A673 (cell line): ENCODE measurements around the gene TULP3. TPM values are rescaled to one million over a fixed set of nuclear protein-coding genes. Genes with fewer than 3 reads are reported as not detected.
"Not testable (repeated sequence)": the region's sequence is repeated elsewhere in the genome, so short reads cannot be mapped to it uniquely, and the experiment has no call there.

Experiments
- BruUV-seq: library from RNA; stranded (reverse); fragments of 400-500 nt; replicated peaks from 2 replicates; lab custom pipeline; 2021; lab: Mats Ljungman, UMichigan
- CTCF ChIA-PET: fragments of 300-600 bp; sonication (Branson Sonifier 250); formaldehyde crosslinking; loops from one replicate; lab custom pipeline; 2022; ENCODE audit warnings: antibody characterized with exemption; lab: Charles Lee
- POLR2A ChIA-PET: fragments of 300-600 bp; sonication (Branson Sonifier 250); formaldehyde crosslinking; loops from one replicate; lab custom pipeline; 2022; ENCODE audit warnings: antibody characterized with exemption; ENCODE audit not compliant: low non-redundant PET; lab: Charles Lee
- DNase-seq: peaks from one replicate; pipeline ENCODE4 v3.0.0-alpha.2; 2015; ENCODE audit warnings: low spot score
- H3K27ac ChIP-seq: fragments of 200-600 bp; sonication (generic); 2 replicates; pipeline ENCODE4 v1.5.1; 2016; ENCODE audit warnings: mixed run types, low read depth, mild to moderate bottlenecking, mixed read lengths, antibody characterized with exemption, low read length; ENCODE audit not compliant: poor library complexity, severe bottlenecking
- H3K27me3 ChIP-seq: fragments of 200-600 bp; sonication (generic); replicated peaks from 2 replicates; pipeline ENCODE4 v1.6.1; 2017; ENCODE audit warnings: mixed run types, low read depth, mild to moderate bottlenecking, mixed read lengths, antibody characterized with exemption, low read length; ENCODE audit not compliant: insufficient read depth, poor library complexity
- H3K36me3 ChIP-seq: fragments of 200-600 bp; sonication (generic); 2 replicates; pipeline ENCODE4 v1.6.1; 2016; ENCODE audit warnings: mixed run types, mild to moderate bottlenecking, mixed read lengths, antibody characterized with exemption, low read length; ENCODE audit not compliant: insufficient read depth, poor library complexity, severe bottlenecking
- H3K4me1 ChIP-seq: fragments of 200-600 bp; sonication (generic); 2 replicates; pipeline ENCODE4 v1.6.1; 2017; ENCODE audit warnings: mixed run types, mild to moderate bottlenecking, mixed read lengths, antibody characterized with exemption, low read length; ENCODE audit not compliant: insufficient read depth, poor library complexity, severe bottlenecking
- H3K4me3 ChIP-seq: fragments of 200-600 bp; sonication (generic); 2 replicates; pipeline ENCODE4 v1.5.1; 2016; ENCODE audit warnings: low read depth, mixed run types, mild to moderate bottlenecking, mixed read lengths, low read length; ENCODE audit not compliant: poor library complexity, severe bottlenecking
- H3K9me3 ChIP-seq: fragments of 200-600 bp; sonication (generic); 2 replicates; pipeline ENCODE4 v1.6.1; 2016; ENCODE audit warnings: mixed run types, low read depth, mild to moderate bottlenecking, mixed read lengths, antibody characterized with exemption, low read length; ENCODE audit not compliant: poor library complexity, severe bottlenecking
- EZH2 ChIP-seq: fragments of 200-600 bp; sonication (generic); IDR thresholded peaks from 2 replicates; pipeline ENCODE4 v1.6.1; 2017; ENCODE audit warnings: borderline replicate concordance, low read depth, mild to moderate bottlenecking, mixed read lengths, antibody characterized with exemption, low read length; ENCODE audit not compliant: poor library complexity, severe bottlenecking
- intact Hi-C: fragments of 100-400 bp; cut with micrococcal nuclease; formaldehyde crosslinking; loops from one replicate; pipeline ENCODE4 v1.10.0; 2022; ENCODE audit not compliant: unreplicated experiment
- total RNA-seq: library from RNA; stranded (reverse); gene quantifications from 2 replicates; pipeline ENCODE4 v1.2.3, GENCODE V29; 2021
- TF ChIP-seq, protein P1 (sequence below): fragments of 300-800, 200-600 bp; sonication (generic); conservative IDR thresholded peaks from 2 replicates; pipeline ENCODE4 v1.5.1; 2017; ENCODE audit warnings: low read depth, mild to moderate bottlenecking, antibody characterized with exemption, low read length, moderate library complexity, mixed read lengths

TULP3 gene
- total RNA-seq, 1 experiment from 2014 or later, result 48.1 TPM

DNA sequence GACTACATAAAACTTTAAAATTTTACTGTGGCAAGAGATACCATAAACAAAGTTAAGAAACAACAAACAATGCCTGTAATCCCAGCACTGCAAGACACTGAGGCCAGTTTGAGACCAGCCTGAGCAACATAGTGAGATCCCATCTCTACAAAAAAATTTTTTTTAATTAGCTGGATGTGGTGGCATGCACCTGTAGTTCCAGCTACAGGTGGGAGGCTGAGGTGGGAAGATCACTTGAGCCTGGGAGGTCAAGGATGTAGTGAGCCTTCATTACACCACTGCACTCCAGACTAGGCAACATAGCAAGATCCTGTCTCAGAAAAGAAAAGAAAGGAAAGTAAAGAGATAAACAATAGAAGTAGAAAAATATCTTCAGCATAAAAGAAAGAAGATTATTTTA lies 30.5 kb upstream of the TULP3 start:
- Histone ChIP-seq H3K27me3 (no peaks in the 10 kb centered on the region), H3K36me3 (peaks cover 68% of the 10 kb centered on the region), H3K4me1 (no peaks in the 10 kb centered on the region), H3K4me3 (no peak overlapping the region), H3K27ac (no peak overlapping the region), H3K9me3 (no peaks in the 10 kb centered on the region)
- intact Hi-C loops, result no loop called here
- TF ChIP-seq, protein P1, sequence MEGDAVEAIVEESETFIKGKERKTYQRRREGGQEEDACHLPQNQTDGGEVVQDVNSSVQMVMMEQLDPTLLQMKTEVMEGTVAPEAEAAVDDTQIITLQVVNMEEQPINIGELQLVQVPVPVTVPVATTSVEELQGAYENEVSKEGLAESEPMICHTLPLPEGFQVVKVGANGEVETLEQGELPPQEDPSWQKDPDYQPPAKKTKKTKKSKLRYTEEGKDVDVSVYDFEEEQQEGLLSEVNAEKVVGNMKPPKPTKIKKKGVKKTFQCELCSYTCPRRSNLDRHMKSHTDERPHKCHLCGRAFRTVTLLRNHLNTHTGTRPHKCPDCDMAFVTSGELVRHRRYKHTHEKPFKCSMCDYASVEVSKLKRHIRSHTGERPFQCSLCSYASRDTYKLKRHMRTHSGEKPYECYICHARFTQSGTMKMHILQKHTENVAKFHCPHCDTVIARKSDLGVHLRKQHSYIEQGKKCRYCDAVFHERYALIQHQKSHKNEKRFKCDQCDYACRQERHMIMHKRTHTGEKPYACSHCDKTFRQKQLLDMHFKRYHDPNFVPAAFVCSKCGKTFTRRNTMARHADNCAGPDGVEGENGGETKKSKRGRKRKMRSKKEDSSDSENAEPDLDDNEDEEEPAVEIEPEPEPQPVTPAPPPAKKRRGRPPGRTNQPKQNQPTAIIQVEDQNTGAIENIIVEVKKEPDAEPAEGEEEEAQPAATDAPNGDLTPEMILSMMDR, result no peak
- TF ChIP-seq EZH2, result no peak
- BruUV-seq, result no TSS peak
- no peak for DNase-seq
- ChIA-PET CTCF (no interaction called here), POLR2A (no interaction called here)

DNA sequence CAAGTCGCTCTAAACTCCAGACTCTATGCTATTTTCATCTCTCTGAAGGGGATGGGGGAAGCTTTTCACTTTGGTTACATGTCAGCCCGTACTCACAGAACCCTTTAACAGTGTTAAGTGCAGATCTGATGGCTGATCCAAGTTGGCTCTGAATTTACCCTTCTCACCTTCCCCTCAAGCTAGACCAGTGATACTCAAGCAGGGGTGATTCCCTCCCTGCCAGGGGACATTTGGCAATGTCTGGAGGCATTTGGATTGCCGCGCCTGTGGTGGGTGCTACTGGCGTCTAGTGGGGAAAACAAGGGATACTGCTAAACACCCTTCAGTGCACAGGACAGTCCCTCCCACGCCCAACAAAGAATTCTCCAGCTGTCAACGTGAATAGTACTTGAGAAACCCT lies 27.8 kb upstream of the TULP3 start:
- H3K4me1 ChIP-seq, result no peaks in the 10 kb centered on the region
- TF ChIP-seq EZH2, result no peak
- TF ChIP-seq, protein P1, result no peak
- BruUV-seq, result no TSS peak
- H3K27me3 ChIP-seq, result no peaks in the 10 kb centered on the region
- H3K36me3 ChIP-seq, result peaks cover 90% of the 10 kb centered on the region
- H3K9me3 ChIP-seq, result no peaks in the 10 kb centered on the region
- intact Hi-C loops, result no loop called here
- POLR2A ChIA-PET, result no interaction called here
- no peak for DNase-seq
- CTCF ChIA-PET, result no interaction called here
- H3K4me3 ChIP-seq, result no peak overlapping the region
- no peak overlapping the region for H3K27ac ChIP-seq

DNA sequence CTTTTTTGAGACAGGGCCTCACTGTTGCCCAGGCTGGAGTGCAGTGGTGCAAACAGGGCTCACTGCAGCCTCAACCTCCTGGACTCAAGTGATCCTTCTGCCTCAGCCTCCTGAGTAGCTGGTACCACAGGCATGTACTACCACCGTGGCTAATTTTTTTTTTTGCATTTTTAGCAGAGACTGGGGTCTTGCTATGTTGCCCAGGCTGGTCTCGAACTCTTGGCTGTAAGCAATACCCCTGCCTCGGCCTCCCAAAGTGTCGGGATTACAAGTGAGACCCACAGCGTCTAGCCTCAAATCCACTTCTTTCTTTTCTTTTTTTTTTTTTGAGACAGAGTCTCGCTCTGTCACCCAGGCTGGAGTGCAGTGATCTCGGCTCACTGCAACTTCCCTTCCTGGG lies 27.3 kb upstream of the TULP3 start:
- H3K27me3 ChIP-seq, H3K4me3 ChIP-seq, H3K4me1 ChIP-seq, BruUV-seq, H3K9me3 ChIP-seq, DNase-seq, intact Hi-C loops, H3K27ac ChIP-seq: not testable (repeated sequence)
- CTCF ChIA-PET, result interaction anchor here (0.8 kb wide), 1 partner anchor 178 kb away, joined by 3 read pairs; no protein-coding TSS in a partner anchor
- peaks cover 90% of the 10 kb centered on the region for H3K36me3 ChIP-seq
- POLR2A ChIA-PET, result interaction anchor here (0.6 kb wide), 1 partner anchor 826 kb away, joined by 4 read pairs; no protein-coding TSS in a partner anchor

DNA sequence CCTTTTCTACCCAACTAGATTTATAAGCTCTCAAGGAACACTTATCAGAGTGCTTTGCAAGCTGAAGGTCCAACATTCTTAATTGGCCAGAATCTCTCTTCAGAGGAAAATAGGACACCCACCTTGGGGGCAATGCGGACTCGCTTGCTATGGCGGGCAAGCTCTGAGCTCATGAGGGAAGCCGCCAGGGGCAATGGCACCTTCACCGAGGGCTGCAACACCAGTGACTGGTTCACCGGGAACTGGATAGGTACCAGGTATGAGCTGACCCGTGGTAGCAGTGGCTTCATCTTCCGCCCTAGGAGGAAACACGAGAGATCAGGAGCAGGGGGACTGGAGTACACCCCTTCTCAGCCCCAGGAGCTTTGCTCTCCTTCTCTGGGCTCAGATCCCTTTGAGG lies 26.5 kb upstream of the TULP3 start:
- Histone ChIP-seq H3K36me3 (peaks cover 90% of the 10 kb centered on the region), H3K9me3 (no peaks in the 10 kb centered on the region), H3K27ac (no peak overlapping the region), H3K4me3 (no peak overlapping the region), H3K27me3 (no peaks in the 10 kb centered on the region), H3K4me1 (no peaks in the 10 kb centered on the region)
- ChIA-PET CTCF (interaction anchor here (0.8 kb wide), 1 partner anchor 177 kb away, joined by 3 read pairs; no protein-coding TSS in a partner anchor), POLR2A (interaction anchor here (0.6 kb wide), 1 partner anchor 827 kb away, joined by 4 read pairs; no protein-coding TSS in a partner anchor)
- TF ChIP-seq, protein P1, result no peak
- no peak for TF ChIP-seq EZH2
- intact Hi-C loops, result no loop called here
- no peak for DNase-seq
- no TSS peak for BruUV-seq

DNA sequence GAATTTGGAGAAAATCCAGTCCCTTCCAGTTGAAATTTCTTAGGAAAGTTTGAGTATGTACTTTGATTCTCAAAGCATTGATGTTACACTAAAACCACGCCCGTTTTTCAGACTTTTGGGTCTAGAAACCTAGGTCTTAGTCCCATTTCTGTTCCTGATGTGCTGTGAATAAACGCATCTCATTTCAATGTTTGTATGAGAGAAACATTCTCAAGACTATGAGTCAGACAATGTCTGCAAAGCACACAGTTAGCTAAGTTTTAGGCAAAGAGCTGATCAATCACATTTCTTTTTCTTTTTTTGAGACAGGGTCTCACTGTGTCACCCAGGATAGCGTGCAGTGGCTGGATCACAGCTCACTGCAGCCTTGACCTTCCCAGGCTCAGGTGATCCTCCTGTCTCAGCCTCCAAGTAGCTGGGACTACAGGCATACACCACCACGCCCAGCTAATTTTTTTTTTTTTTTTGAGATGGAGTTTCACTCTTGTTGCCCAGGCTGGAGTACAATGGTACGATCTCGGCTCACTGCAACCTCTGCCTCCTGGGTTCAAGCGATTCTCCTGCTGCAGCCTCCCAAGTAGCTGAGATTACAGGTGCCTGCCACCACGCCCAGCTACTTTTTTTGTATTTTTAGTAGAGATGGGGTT lies 21.6 kb upstream of the TULP3 start:
- H3K36me3 ChIP-seq, result peaks cover 90% of the 10 kb centered on the region
- CTCF ChIA-PET, H3K27ac ChIP-seq, H3K4me1 ChIP-seq, H3K9me3 ChIP-seq, intact Hi-C loops, POLR2A ChIA-PET, H3K4me3 ChIP-seq, H3K27me3 ChIP-seq, DNase-seq, BruUV-seq: not testable (repeated sequence)
